ENCODE data around the gene LHX2. TPM values are rescaled to one million over a fixed set of nuclear protein-coding genes. Genes with fewer than 3 reads are reported as not detected.

Gene LHX2
- total and polyA plus RNA-seq, 2 of the 13 experiments (the other 11 are each of a cell fraction or from before 2014, with no cell fraction given), result not detected

DNA sequence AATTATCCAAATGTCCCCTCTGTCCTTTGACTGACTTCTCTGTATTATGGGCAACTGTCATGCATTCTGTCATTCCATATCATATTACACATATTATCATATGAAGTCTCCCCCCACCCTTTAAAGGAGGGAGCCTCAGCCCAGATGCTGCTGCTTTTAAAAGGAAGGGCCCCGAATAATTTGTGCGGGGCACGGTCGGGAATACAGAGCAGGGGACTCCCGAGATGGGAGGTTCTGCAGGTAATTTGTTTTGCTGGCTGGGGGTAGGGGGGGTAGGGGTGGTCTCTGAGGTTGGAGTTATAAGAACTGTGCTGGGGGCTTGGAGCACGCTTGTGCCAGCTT lies 10.1 kb upstream of the LHX2 start:
- Histone ChIP-seq H3K4me1 (ENCODE audit: insufficient read depth, low read length) (peaks cover 20% of the 10 kb centered on the region), H4K20me1 (ENCODE audit: insufficient read depth, low read length) (no peaks in the 10 kb centered on the region; the same call in 1 of the 2 replicates), H2AFZ (ENCODE audit: low read length) (no peak overlapping the region), H3K9ac (ENCODE audit: insufficient read depth, low read depth, low read length) (no peak overlapping the region), H3K79me2 (ENCODE audit: insufficient read depth, low read length) (no peaks in the 10 kb centered on the region), H3K27me3 (ENCODE audit: control insufficient read depth in 1 of 2, insufficient read depth in 2 of 2, low read length in 2 of 2) (peaks cover 19 to 88% of the 10 kb centered on the region in 2 experiments; a peak in 4 of 5 replicates), H3K9me3 (ENCODE audit: low read length) (no peaks in the 10 kb centered on the region), H3K4me2 (ENCODE audit: low read depth, low read length) (no peak overlapping the region), H3K36me3 (replicated peaks in 1 of 2; ENCODE audit: control insufficient read depth in 1 of 2, insufficient read depth in 2 of 2, low read length in 2 of 2) (no peaks in the 10 kb centered on the region), H3K27ac (ENCODE audit: extremely low read length, insufficient read depth, low read length) (no peak overlapping the region), H3K4me3 (replicated peaks in 1 of 3; ENCODE audit: insufficient read depth in 1 of 3, low read depth in 2 of 3, low read length in 3 of 3) (no peak overlapping the region)
- DNase-seq (ENCODE audit: low spot score) (no peak), FAIRE-seq (no peak), ATAC-seq (no peak)
- CTCF ChIA-PET (ENCODE audit: low intra/inter-chr PET ratio, low total read pairs), result no interaction called here
- POLR2A ChIA-PET, result no interaction called here
- intact Hi-C loops (cut with micrococcal nuclease; ENCODE audit: unreplicated experiment) (no loop called here), in situ Hi-C loops (cut with HindIII; ENCODE audit: extremely low pct_ligation_motif_present, low pct_unique_long_range_greater_than_20kb) (no loop called here)
- no TSS peak for BruUV-seq (replicated peaks)
- TF ChIP-seq ZNF784 (CRISPR knock-in tag; IDR thresholded peaks at IDR 0.05; ENCODE audit: borderline replicate concordance) (no peak), ZKSCAN1 (IDR thresholded peaks at IDR 0.05; ENCODE audit: low read length) (no peak), FOSL2 (CRISPR knock-in tag; IDR thresholded peaks at IDR 0.05) (no peak), NRL (CRISPR knock-in tag; IDR thresholded peaks at IDR 0.05; ENCODE audit: borderline replicate concordance) (no peak), ATF7 (IDR thresholded peaks at IDR 0.05) (no peak), ATF7 (CRISPR knock-in tag; IDR thresholded peaks at IDR 0.05) (no peak), ZNF788 (CRISPR knock-in tag; IDR thresholded peaks at IDR 0.05; ENCODE audit: borderline replicate concordance) (no peak), ZMYM3 (CRISPR knock-in tag; IDR thresholded peaks at IDR 0.05) (no peak), NR2C2 (CRISPR knock-in tag; IDR thresholded peaks at IDR 0.05; ENCODE audit: borderline replicate concordance) (no peak), STAT5B (CRISPR knock-in tag; IDR thresholded peaks at IDR 0.05) (no peak), SETDB1 (CRISPR knock-in tag; IDR thresholded peaks at IDR 0.05; ENCODE audit: borderline replicate concordance) (no peak)
- TF ChIP-seq, protein P1, sequence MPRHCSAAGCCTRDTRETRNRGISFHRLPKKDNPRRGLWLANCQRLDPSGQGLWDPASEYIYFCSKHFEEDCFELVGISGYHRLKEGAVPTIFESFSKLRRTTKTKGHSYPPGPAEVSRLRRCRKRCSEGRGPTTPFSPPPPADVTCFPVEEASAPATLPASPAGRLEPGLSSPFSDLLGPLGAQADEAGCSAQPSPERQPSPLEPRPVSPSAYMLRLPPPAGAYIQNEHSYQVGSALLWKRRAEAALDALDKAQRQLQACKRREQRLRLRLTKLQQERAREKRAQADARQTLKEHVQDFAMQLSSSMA (CRISPR knock-in tag; IDR thresholded peaks at IDR 0.05), result no peak
- TF ChIP-seq, protein P2, sequence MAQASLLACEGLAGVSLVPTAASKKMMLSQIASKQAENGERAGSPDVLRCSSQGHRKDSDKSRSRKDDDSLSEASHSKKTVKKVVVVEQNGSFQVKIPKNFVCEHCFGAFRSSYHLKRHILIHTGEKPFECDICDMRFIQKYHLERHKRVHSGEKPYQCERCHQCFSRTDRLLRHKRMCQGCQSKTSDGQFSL (CRISPR knock-in tag; IDR thresholded peaks at IDR 0.05), result no peak
- TF ChIP-seq, protein P3, sequence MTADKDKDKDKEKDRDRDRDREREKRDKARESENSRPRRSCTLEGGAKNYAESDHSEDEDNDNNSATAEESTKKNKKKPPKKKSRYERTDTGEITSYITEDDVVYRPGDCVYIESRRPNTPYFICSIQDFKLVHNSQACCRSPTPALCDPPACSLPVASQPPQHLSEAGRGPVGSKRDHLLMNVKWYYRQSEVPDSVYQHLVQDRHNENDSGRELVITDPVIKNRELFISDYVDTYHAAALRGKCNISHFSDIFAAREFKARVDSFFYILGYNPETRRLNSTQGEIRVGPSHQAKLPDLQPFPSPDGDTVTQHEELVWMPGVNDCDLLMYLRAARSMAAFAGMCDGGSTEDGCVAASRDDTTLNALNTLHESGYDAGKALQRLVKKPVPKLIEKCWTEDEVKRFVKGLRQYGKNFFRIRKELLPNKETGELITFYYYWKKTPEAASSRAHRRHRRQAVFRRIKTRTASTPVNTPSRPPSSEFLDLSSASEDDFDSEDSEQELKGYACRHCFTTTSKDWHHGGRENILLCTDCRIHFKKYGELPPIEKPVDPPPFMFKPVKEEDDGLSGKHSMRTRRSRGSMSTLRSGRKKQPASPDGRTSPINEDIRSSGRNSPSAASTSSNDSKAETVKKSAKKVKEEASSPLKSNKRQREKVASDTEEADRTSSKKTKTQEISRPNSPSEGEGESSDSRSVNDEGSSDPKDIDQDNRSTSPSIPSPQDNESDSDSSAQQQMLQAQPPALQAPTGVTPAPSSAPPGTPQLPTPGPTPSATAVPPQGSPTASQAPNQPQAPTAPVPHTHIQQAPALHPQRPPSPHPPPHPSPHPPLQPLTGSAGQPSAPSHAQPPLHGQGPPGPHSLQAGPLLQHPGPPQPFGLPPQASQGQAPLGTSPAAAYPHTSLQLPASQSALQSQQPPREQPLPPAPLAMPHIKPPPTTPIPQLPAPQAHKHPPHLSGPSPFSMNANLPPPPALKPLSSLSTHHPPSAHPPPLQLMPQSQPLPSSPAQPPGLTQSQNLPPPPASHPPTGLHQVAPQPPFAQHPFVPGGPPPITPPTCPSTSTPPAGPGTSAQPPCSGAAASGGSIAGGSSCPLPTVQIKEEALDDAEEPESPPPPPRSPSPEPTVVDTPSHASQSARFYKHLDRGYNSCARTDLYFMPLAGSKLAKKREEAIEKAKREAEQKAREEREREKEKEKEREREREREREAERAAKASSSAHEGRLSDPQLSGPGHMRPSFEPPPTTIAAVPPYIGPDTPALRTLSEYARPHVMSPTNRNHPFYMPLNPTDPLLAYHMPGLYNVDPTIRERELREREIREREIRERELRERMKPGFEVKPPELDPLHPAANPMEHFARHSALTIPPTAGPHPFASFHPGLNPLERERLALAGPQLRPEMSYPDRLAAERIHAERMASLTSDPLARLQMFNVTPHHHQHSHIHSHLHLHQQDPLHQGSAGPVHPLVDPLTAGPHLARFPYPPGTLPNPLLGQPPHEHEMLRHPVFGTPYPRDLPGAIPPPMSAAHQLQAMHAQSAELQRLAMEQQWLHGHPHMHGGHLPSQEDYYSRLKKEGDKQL (CRISPR knock-in tag; IDR thresholded peaks at IDR 0.05; ENCODE audit: low read depth), result no peak
- 26% methylated on average over 5 of the region's 6 CpGs for WGBS (ENCODE audit: low lambda C conversion rate)

All from HepG2 (cell line).